ENCODE results near the gene ERVK3-1. TPM values are rescaled to one million over a fixed set of nuclear protein-coding genes. Genes with fewer than 3 reads are reported as not detected.
A peak's percentile ranks its signal among the peaks of the same experiment; 100 is the strongest.

The ERVK3-1 gene
- total RNA-seq, 1 experiment from 2014 or later, result 28.1 TPM

DNA sequence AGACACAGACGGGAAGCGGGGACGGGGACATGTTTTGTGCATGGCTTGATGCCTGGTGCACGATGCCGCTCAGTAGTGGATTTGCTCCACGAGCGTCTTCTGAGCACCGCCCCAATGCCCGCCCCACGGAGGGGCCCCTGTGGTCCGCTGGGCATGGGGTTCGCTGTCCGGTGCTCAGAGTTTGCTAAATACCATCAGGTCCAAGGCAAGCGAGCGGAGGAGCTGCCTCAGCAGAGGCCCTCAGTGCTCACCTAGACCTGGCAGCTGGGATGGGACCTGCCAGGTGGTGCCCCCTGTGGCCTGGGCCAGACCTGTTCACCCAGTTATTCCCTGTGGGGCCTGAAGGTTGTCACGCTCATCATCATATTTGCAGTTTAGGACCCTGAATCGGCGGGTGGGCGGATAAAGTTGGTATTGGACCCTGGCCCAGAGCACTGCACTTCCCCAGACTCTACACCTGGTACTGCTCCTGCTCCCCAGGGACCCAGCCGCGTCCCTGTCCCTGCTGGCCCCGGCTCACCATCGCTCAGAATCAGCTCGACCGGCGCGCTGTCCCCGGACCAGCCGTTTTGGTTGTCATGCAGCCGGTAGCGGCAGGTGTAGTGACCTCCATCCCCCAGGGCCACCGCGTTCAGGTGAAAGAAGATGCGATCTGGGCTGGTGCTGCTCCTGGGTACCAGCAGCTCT lies 45.8 kb downstream of the ERVK3-1 start:
- peak; percentile 35; the same call in 1 of the 2 replicates for ATAC-seq
- no TSS peak for BruUV-seq (replicated peaks)
- intact Hi-C loops (cut with micrococcal nuclease), result no loop called here
- Histone ChIP-seq H3K4me3 (replicated peaks in 1 of 2; ENCODE audit: low read depth in 1 of 2, low read length in 2 of 2) (no peak overlapping the region), H4K20me1 (ENCODE audit: insufficient read depth) (no peaks in the 10 kb centered on the region), H3K4me2 (ENCODE audit: low read length) (no peak overlapping the region), H2AFZ (ENCODE audit: low read depth, low read length, poor library complexity, severe bottlenecking) (no peak overlapping the region), H3K27ac (ENCODE audit: low read depth, low read length) (no peak overlapping the region), H3K9me2 (ENCODE audit: insufficient read depth) (no peaks in the 10 kb centered on the region), H3K36me3 (ENCODE audit: control insufficient read depth in 1 of 2, insufficient read depth in 2 of 2, low read length in 2 of 2) (no peaks in the 10 kb centered on the region), H3K9ac (ENCODE audit: low read length) (no peak overlapping the region), H3K27me3 (ENCODE audit: insufficient read depth, low read length) (no peaks in the 10 kb centered on the region), H3K9me3 (ENCODE audit: control insufficient read depth in 1 of 2, insufficient read depth in 1 of 2, low read depth in 1 of 2, low read length in 2 of 2) (no peaks in the 10 kb centered on the region), H3K4me1 (ENCODE audit: control insufficient read depth in 1 of 2, insufficient read depth in 2 of 2, low read length in 2 of 2) (no peaks in the 10 kb centered on the region), H3K79me2 (ENCODE audit: insufficient read depth, low read length) (no peaks in the 10 kb centered on the region)
- ChIA-PET POLR2A (no interaction called here), CTCF (no interaction called here), RAD21 (ENCODE audit: low non-redundant PET in 1 of 2, low total read pairs in 2 of 2, uncharacterized antibody in 2 of 2, unreplicated experiment in 2 of 2) (no interaction called here)
- no peak for TF ChIP-seq ZNF274 (IDR thresholded peaks at IDR 0.05; ENCODE audit: low read depth, low read length)
- no peak for TF ChIP-seq EGR1 (IDR thresholded peaks at IDR 0.05; ENCODE audit: low read depth)
- no peak for TF ChIP-seq SP1 (IDR thresholded peaks at IDR 0.05; ENCODE audit: low read depth)
- no peak for TF ChIP-seq POLR2AphosphoS5 (IDR thresholded peaks at IDR 0.05; ENCODE audit: low read depth, low read length)
- TF ChIP-seq ELF1 (IDR thresholded peaks at IDR 0.05; ENCODE audit: borderline replicate concordance, low read depth), result no peak
- no peak for TF ChIP-seq EZH2phosphoT487 (IDR thresholded peaks at IDR 0.05; ENCODE audit: borderline replicate concordance)
- no peak for TF ChIP-seq EZH2 (IDR thresholded peaks at IDR 0.05)
- DNase-seq (ENCODE audit: low read depth, low spot score), result no peak

DNA sequence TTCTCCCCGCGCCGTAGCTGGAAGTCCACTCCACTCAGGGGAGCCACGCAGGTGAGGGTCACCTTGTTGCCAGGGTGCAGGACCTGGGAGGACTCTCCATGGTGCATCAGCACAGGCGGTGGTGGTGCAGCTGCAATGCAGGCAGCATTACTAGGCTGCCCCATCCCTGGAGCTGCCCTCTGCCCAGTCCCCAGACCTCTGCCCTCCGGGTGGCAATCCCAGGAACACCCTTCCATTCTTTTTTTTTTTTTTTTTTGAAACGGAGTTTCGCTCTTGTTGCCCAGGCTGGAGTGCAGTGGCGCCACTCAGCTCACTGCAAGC lies 46.3 kb downstream of the ERVK3-1 start:
- H3K4me2 ChIP-seq (ENCODE audit: low read length), result no peak overlapping the region
- H3K79me2 ChIP-seq (ENCODE audit: insufficient read depth, low read length), result no peaks in the 10 kb centered on the region
- no peak for ATAC-seq
- no peak for TF ChIP-seq ZFX (IDR thresholded peaks at IDR 0.05)
- TF ChIP-seq POLR2AphosphoS5 (IDR thresholded peaks at IDR 0.05; ENCODE audit: low read depth, low read length), result no peak
- no peak for TF ChIP-seq CBX3 (IDR thresholded peaks at IDR 0.05; ENCODE audit: low read depth)
- TF ChIP-seq, protein P1, sequence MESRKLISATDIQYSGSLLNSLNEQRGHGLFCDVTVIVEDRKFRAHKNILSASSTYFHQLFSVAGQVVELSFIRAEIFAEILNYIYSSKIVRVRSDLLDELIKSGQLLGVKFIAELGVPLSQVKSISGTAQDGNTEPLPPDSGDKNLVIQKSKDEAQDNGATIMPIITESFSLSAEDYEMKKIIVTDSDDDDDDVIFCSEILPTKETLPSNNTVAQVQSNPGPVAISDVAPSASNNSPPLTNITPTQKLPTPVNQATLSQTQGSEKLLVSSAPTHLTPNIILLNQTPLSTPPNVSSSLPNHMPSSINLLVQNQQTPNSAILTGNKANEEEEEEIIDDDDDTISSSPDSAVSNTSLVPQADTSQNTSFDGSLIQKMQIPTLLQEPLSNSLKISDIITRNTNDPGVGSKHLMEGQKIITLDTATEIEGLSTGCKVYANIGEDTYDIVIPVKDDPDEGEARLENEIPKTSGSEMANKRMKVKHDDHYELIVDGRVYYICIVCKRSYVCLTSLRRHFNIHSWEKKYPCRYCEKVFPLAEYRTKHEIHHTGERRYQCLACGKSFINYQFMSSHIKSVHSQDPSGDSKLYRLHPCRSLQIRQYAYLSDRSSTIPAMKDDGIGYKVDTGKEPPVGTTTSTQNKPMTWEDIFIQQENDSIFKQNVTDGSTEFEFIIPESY (IDR thresholded peaks at IDR 0.05; ENCODE audit: extremely low read depth, insufficient replicate concordance, low read length), result no peak
- TF ChIP-seq, protein P2, sequence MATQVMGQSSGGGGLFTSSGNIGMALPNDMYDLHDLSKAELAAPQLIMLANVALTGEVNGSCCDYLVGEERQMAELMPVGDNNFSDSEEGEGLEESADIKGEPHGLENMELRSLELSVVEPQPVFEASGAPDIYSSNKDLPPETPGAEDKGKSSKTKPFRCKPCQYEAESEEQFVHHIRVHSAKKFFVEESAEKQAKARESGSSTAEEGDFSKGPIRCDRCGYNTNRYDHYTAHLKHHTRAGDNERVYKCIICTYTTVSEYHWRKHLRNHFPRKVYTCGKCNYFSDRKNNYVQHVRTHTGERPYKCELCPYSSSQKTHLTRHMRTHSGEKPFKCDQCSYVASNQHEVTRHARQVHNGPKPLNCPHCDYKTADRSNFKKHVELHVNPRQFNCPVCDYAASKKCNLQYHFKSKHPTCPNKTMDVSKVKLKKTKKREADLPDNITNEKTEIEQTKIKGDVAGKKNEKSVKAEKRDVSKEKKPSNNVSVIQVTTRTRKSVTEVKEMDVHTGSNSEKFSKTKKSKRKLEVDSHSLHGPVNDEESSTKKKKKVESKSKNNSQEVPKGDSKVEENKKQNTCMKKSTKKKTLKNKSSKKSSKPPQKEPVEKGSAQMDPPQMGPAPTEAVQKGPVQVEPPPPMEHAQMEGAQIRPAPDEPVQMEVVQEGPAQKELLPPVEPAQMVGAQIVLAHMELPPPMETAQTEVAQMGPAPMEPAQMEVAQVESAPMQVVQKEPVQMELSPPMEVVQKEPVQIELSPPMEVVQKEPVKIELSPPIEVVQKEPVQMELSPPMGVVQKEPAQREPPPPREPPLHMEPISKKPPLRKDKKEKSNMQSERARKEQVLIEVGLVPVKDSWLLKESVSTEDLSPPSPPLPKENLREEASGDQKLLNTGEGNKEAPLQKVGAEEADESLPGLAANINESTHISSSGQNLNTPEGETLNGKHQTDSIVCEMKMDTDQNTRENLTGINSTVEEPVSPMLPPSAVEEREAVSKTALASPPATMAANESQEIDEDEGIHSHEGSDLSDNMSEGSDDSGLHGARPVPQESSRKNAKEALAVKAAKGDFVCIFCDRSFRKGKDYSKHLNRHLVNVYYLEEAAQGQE (IDR thresholded peaks at IDR 0.05; ENCODE audit: low read depth), result no peak
- TF ChIP-seq ZNF274 (IDR thresholded peaks at IDR 0.05; ENCODE audit: low read depth, low read length), result no peak
- no peak for TF ChIP-seq EGR1 (IDR thresholded peaks at IDR 0.05; ENCODE audit: low read depth)
- H3K27me3 ChIP-seq (ENCODE audit: insufficient read depth, low read length), result no peaks in the 10 kb centered on the region
- intact Hi-C loops (cut with micrococcal nuclease), result no loop called here
- H4K20me1 ChIP-seq (ENCODE audit: insufficient read depth), result no peaks in the 10 kb centered on the region
- no peaks in the 10 kb centered on the region for H3K9me3 ChIP-seq (ENCODE audit: control insufficient read depth in 1 of 2, insufficient read depth in 1 of 2, low read depth in 1 of 2, low read length in 2 of 2)
- H3K9ac ChIP-seq (ENCODE audit: low read length), result no peak overlapping the region
- H3K9me2 ChIP-seq (ENCODE audit: insufficient read depth), result no peaks in the 10 kb centered on the region
- ChIA-PET POLR2A (interaction anchor here (1.4 kb wide), 1 partner anchor 11 kb away, joined by 7 read pairs; the partner anchor contains the start of gene ZNF497), RAD21 (ENCODE audit: low non-redundant PET in 1 of 2, low total read pairs in 2 of 2, uncharacterized antibody in 2 of 2, unreplicated experiment in 2 of 2) (interaction anchor here in 1 of 2 experiments (0.5 kb wide), 1 partner anchor 133 kb away, joined by 3 read pairs; no protein-coding TSS in a partner anchor), CTCF (no interaction called here)
- H3K27ac ChIP-seq (ENCODE audit: low read depth, low read length), result no peak overlapping the region
- DNase-seq (ENCODE audit: low read depth, low spot score), result no peak
- H3K36me3 ChIP-seq (ENCODE audit: control insufficient read depth in 1 of 2, insufficient read depth in 2 of 2, low read length in 2 of 2), result no peaks in the 10 kb centered on the region
- H2AFZ ChIP-seq (ENCODE audit: low read depth, low read length, poor library complexity, severe bottlenecking), result no peak overlapping the region
- H3K4me3 ChIP-seq (replicated peaks in 1 of 2; ENCODE audit: low read depth in 1 of 2, low read length in 2 of 2), result no peak overlapping the region
- BruUV-seq (replicated peaks), result no TSS peak
- no peaks in the 10 kb centered on the region for H3K4me1 ChIP-seq (ENCODE audit: control insufficient read depth in 1 of 2, insufficient read depth in 2 of 2, low read length in 2 of 2)

Measured in HCT116 (cell line).